NCI-H1105 (cell line): ENCODE results near the gene PCNX2.

Experiments used
- DNase-seq: peaks from one replicate; lab custom pipeline; 2025; lab: John Stamatoyannopoulos, UW

PCNX2 gene

GRCh38 chr1:233256789-233257188 lies 38.7 kb downstream of the PCNX2 start:
- DNase-seq: no peak

- no peak for DNase-seq
These were observed 39.3 kb downstream of the PCNX2 start for GRCh38 chr1:233256191-233256590.

- no peak for DNase-seq
These were observed 40.4 kb downstream of the PCNX2 start for GRCh38 chr1:233255145-233255544.

DNA sequence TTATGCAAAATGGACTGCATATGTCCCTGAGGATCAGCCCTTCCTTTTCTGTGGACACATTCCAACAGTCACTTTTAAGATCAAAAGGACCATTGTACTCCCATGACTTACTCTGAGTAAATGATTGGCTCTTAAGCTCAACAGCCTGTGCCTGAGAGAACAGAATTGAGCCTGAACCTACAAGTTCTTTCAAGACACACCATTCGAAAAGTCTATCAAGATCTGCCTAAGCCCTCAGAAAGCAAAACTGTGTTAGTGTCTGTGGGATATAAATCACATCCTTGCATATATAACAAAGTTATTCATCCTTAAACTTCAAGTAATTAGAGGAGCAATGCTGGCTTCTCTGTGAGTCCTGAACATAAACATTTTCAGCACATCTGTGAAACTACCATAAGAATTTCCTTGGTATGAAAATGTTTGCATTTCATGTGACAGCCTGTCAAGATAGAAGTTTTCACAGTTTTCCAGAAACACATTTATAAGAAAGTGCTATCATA lies 41.6 kb downstream of the PCNX2 start:
- DNase-seq: no peak

- no peak for DNase-seq
These were observed 42.2 kb downstream of the PCNX2 start for GRCh38 chr1:233253231-233253831.

DNA sequence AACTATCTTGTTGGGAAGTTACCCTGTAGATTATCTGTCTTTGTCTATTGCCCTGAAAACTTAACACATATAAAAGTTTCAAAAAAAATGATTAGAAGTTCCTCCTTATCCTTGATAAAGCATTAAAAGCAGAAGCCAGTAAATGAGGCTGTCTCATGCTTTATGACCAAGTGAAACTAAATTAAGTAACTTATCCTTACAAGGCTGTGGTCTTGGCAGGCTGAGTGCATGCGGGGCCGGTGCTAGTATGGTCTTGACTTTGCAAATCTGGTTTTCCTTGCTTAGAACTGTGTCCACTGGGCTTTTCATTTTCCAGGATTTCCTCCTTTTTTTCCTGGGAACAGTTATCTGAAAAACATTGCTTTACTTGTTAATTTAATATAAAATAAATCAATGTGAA lies 43.1 kb downstream of the PCNX2 start:
- no peak for DNase-seq

- no peak for DNase-seq
These were observed 44.3 kb downstream of the PCNX2 start for GRCh38 chr1:233251201-233251720.

DNA sequence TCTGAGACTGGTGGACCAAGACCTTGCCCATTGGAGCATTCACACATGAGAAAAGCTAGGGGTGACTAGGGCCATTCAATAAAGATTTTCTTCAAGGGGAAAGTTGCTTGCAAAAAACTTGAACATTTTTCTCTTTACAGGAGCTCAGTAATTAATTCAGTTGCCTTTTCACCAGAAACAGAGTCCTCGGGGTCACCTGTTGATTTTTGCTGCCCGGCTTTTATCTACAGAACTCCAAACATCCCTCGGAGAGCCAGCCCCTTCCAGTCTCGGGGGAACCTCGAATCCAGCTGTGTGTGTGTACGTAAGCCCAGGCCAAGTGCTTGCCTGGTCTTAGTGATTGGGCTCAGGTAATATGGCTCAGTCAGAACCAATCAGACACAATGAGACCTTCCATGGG lies 47.5 kb downstream of the PCNX2 start:
- no peak for DNase-seq

- no peak for DNase-seq
These were observed 48.6 kb downstream of the PCNX2 start for GRCh38 chr1:233246965-233247364.

DNA sequence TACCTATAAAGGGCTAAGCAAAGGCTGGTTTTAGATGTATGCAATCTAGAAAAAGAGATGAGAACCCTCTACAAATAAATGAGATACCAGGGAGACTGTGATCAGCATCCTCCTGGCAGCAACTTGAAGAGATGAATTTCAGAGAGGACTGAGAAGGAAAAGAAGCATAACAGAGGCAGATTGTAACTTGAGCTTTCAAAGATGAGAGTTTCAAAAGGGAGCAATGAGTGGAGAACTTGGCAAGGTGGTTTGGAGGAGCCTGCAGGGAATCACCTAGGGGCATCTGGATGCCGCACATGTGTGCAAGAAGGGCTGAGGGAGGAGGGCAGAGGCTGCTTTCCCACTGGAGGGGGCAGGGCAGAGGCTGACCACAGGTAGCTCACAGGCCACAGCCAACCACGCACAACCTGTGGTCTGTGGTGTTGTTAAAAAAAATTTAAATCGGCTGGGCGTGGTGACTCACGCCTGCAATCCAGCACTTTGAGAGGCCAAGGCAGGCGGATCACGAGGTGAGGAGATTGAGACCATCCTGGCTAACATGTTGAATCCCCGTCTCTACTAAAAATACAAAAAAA lies 50.2 kb downstream of the PCNX2 start:
- no peak for DNase-seq

DNA sequence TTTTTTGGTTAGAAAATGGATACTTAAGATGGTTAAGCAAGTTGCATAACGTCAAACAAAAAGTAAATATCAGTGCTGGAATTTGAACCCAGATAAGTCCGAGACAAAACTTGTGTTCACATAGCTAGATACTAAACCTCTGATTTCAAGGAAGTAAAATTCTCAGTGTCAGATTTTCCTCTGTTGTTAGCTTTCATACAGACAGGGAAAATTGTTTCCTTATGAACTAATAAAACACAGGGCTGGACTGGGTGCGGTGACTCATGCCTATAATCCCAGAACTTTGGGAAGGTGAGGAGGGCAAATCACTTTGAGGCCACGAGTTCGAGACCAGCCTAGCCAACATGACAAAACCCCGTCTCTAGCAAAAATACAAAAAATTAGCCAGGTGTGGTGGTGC lies 51.3 kb downstream of the PCNX2 start:
- DNase-seq: no peak

GRCh38 chr1:233242827-233243483 lies 52.6 kb downstream of the PCNX2 start:
- no peak for DNase-seq

DNA sequence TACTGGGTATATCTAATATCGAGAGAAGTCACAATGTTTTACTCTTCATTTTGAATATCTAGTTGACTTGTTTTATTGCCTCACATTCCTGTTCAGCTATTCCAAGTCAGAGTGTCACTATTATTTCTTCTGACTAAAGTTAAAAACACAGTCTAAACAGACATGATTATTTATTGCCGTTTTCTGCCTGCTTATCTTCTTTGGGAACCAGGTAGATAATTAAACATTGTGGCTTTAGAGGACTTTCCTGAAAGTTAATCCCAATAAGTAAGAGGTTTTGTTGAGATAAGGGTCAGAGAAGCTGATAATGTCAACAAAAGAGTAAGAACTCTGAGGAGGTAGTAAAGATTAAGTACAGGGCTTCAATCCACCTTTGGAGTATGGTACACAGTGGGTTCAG lies 53.8 kb downstream of the PCNX2 start:
- DNase-seq: no peak

DNA sequence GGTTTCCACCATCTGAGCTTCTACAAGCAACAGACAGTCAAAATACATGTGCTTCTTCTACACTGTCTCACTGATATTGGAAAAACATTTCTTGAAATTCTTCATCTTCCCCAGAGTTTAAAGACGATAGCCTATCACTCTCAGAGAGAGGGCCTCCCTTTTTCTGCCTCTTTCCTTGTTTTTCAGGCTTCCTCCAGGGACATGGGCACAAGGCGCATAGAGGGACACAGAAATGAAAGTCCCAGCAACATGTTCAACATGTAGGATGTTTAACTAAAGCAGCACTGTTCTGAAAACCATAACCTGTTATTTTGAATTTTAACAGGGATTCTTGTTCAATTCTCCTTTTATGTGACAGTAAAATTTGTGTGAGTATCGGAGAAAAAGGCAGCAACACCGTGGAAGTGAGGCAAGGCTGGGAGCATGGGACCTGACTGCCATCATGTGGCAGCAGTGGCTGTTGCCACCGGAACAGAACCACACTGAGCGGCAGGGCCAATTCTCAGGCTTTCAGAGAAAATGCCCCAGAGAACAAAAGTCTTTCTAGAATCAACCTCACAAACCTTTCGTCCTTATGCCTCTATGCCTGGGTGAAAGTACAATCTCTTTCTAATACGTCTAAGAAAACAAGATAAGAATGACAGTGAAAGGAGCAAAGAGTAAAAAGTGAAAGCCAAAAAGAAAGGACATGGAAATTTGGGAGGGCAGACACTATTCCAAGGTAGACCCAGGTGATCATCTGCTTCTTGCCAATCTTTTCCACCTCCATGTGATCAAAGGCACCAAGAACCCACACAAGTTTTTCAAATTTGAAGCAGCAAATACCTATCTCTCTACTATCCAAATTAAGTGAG lies 54.5 kb downstream of the PCNX2 start:
- no peak for DNase-seq

GRCh38 chr1:233240371-233240770 lies 55.2 kb downstream of the PCNX2 start:
- DNase-seq: no peak

GRCh38 chr1:233238884-233239431 lies 56.6 kb downstream of the PCNX2 start:
- no peak for DNase-seq

- DNase-seq: no peak
These were observed 57.9 kb downstream of the PCNX2 start for GRCh38 chr1:233237647-233238046.

DNA sequence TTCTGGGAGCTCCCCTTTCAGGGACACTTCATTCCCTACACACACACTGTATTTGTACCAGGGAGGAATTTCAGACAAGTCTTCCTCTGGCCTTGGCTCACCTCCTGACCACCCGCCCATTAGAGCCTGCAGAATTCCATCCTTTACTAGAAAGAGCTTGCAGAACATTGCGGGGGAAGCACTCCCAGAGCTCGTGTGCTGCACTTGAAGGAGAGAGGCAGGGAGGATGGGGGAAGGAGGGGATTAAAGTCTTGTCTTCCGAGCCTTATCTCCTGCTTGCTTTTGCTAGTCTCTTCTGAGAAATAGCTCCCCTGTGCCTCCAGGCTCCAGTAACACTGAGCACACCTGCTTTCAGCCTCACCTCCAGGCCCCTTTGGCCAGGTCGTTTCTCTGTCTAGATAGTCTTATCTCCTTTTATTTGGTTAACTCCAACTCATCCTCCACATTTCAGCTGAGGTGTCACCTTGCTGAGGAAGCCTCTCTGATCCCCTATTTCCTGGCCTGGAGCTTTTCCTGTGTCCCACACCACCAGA lies 62.0 kb downstream of the PCNX2 start:
- DNase-seq: no peak

- no peak for DNase-seq
These were observed 65.5 kb downstream of the PCNX2 start for GRCh38 chr1:233230011-233230410.

DNA sequence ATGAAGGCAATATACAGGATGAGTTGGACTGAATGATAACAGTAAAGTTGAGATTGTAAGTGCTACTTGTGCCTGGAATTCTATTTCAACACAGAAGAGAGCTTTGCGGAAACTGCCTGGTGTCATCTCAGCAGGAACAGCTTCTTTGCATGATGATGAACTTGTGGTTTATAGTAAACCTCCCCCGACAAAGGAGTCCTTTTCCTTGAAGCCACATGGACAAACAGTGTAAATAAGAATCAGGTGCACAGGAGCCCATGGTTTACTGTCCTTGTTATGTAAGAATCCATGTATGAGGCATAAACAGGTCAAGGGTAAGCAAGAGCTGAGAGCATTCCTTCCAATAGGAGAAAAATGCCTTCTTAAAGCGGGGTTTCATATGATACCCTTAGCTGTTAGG lies 66.2 kb downstream of the PCNX2 start:
- no peak for DNase-seq

GRCh38 chr1:233227930-233228465 lies 67.5 kb downstream of the PCNX2 start:
- no peak for DNase-seq

DNA sequence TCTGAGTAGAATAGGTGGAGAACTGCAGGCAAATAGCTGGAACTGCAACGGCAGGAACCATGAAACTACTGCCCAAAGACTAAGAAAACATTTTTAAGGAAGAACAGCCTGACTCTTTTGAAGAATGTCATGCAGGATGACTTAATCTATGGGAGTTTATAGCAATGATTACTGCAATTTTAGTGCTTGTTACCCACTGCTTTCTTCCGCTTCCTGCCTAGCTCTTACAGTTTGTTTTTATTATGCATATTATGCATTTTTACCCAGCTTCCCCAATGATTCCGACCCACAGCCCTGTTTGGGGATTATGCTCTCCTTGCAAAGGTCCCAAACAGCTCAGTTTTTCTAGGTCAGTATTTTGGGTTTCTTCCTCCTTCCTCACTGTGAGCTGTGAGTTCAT lies 71.2 kb downstream of the PCNX2 start:
- DNase-seq: no peak
